Transverse colon (tissue), 4 donors: Measurements from ENCODE around the gene EHMT2. TPM values are rescaled to one million over a fixed set of nuclear protein-coding genes. Genes with fewer than 3 reads are reported as not detected.

Source experiments
- DNase-seq: peaks from one replicate; pipeline ENCODE4 v3.0.0-alpha.2; 2019
- H3K27ac ChIP-seq, 4 donors: fragments of 200-600 bp; sonication (generic); 2 replicates each; pipeline ENCODE4 v1.5.1; 2016 to 2018; ENCODE audit warnings: inconsistent platforms in 4 of 4
- H3K27me3 ChIP-seq: fragments of 200-600 bp; sonication (generic); 2 replicates; pipeline ENCODE4 v1.5.1; 2017; ENCODE audit warnings: inconsistent platforms
- H3K36me3 ChIP-seq, 4 donors: fragments of 200-600 bp; sonication (generic); 2 replicates each; pipeline ENCODE4 v1.5.1; 2017 to 2019; ENCODE audit warnings: inconsistent platforms in 4 of 4
- H3K4me1 ChIP-seq, 4 donors: fragments of 200-600 bp; sonication (generic); 2 replicates each; pipeline ENCODE4 v1.5.1; 2017 to 2020; ENCODE audit warnings: inconsistent platforms in 4 of 4
- H3K4me3 ChIP-seq, 4 donors: fragments of 200-600 bp; sonication (generic); 1 replicate in 1 of 4; 2 replicates in 3 of 4; pipeline versions ENCODE4 v1.5.1 to v1.6.1; 2017 to 2019; ENCODE audit warnings: inconsistent platforms in 4 of 4
- H3K9me3 ChIP-seq, 2 donors: fragments of 200-600 bp; sonication (generic); 2 replicates each; pipeline ENCODE4 v1.5.1; 2017 to 2019; ENCODE audit warnings: inconsistent platforms in 2 of 2
- CTCF ChIP-seq, 5 experiments: fragments of 200-600 bp in 3 of 5; fragments of 450-650 bp in 2 of 5; sonication (generic) in 3 of 5; IDR thresholded peaks; 1 replicate in 2 of 5; 2 replicates in 3 of 5; pipeline ENCODE4 v1.5.1; 2016 to 2017; ENCODE audit warnings: antibody characterized with exemption in 5 of 5, inconsistent platforms in 3 of 5, mild to moderate bottlenecking in 2 of 5, moderate library complexity in 1 of 5
- EP300 ChIP-seq: sonication (generic); formaldehyde crosslinking; IDR thresholded peaks from one replicate; pipeline ENCODE4 v1.6.1; 2017; ENCODE audit warnings: antibody characterized with exemption, low read depth
- POLR2A ChIP-seq: fragments of 450-650 bp; IDR thresholded peaks from one replicate; pipeline ENCODE4 v1.6.1; 2016; ENCODE audit warnings: antibody characterized with exemption, mild to moderate bottlenecking, moderate library complexity
- POLR2AphosphoS5 ChIP-seq, 3 donors: sonication (generic); formaldehyde crosslinking; IDR thresholded peaks; one replicate each; pipeline ENCODE4 v1.6.1; 2016; ENCODE audit warnings: antibody characterized with exemption in 3 of 3
- whole genome bisulfite sequencing, 2 donors: methylation state at CpG; one replicate each; pipeline ENCODE4 v1.1.5; 2018; ENCODE audit warnings: low coverage in 1 of 2; 5-methylcytosine and 5-hydroxymethylcytosine counted together
- in situ Hi-C, 4 donors: fragments of 200-750 bp; cut with MboI; loops; one replicate each; pipeline versions ENCODE4 v1.15.0 to v1.15.1; 2017; ENCODE audit warnings: low sequenced_read_pairs in 3 of 4, low pct_ligation_motif_present in 1 of 4, low pct_unique_long_range_greater_than_20kb in 1 of 4
- intact Hi-C: fragments of 100-400 bp; cut with DNase I; formaldehyde crosslinking; loops from one replicate; pipeline ENCODE4 v1.15.1; 2023; ENCODE audit warnings: low total_unique reads
- total RNA-seq, 4 donors: library from RNA; depleted of rRNA; stranded (reverse); fragments of >200 nt; gene quantifications; one replicate each; pipeline ENCODE4 v1.1.0, GENCODE V29; 2016

The EHMT2 gene
- 10 to 100 TPM; 25.9 to 33.3 (median 27.9) TPM for total RNA-seq

GRCh38 chr6:31897612-31898382, at the start of gene EHMT2:
Gene EHMT2 (minus strand): TSS chr6:31897698. CDS start chr6:31897677, 21 bp downstream.
- TF ChIP-seq POLR2AphosphoS5 (IDR thresholded peaks at IDR 0.05) (peak; percentile 81 to 85 (median 82)), CTCF (IDR thresholded peaks at IDR 0.05) (no peak), EP300 (no peak), POLR2A (peak; percentile 51)
- Histone ChIP-seq H3K27me3 (no peaks in the 10 kb centered on the region), H3K27ac (peak within 1 kb of the TSS; percentile 90 to 94 (median 92)), H3K4me1 (peaks cover 14 to 42% (median 29%) of the 10 kb centered on the region in 4 donors), H3K9me3 (no peaks in the 10 kb centered on the region), H3K36me3 (no peaks in the 10 kb centered on the region), H3K4me3 (peak within 1 kb of the TSS; percentile 93 to 99 (median 98))
- peak; percentile 89 for DNase-seq
- in situ Hi-C loops (no loop called here), intact Hi-C loops (no loop called here)
- WGBS, 2 donors, result 1% methylated on average over 25 of the region's 49 CpGs; no CpG with 5 or more reads in 1 of the 2 donors

- no peaks in the 10 kb centered on the region for H3K27me3 ChIP-seq
- H3K27ac ChIP-seq, result no peak overlapping the region
- in situ Hi-C loops (no loop called here), intact Hi-C loops (no loop called here)
- no peak for DNase-seq
- no peak overlapping the region for H3K4me3 ChIP-seq
- peaks cover 8 to 23% (median 18%) of the 10 kb centered on the region in 4 donors for H3K4me1 ChIP-seq
- WGBS, 2 donors, result 88 to 100% methylated on average over 2 to 24 of the region's 24 CpGs
- no peaks in the 10 kb centered on the region for H3K36me3 ChIP-seq
- TF ChIP-seq EP300 (no peak), CTCF (IDR thresholded peaks at IDR 0.05) (no peak), POLR2A (no peak), POLR2AphosphoS5 (IDR thresholded peaks at IDR 0.05) (no peak)
- H3K9me3 ChIP-seq, result no peaks in the 10 kb centered on the region
Observed at GRCh38 chr6:31947070-31947675, 49.7 kb upstream of the EHMT2 start.

GRCh38 chr6:31946370-31946885, 48.9 kb upstream of the EHMT2 start:
- Histone ChIP-seq H3K9me3 (no peaks in the 10 kb centered on the region), H3K27me3 (no peaks in the 10 kb centered on the region), H3K4me3 (peak overlapping the region in 2 of 4 donors; percentile 20 to 25), H3K4me1 (peaks cover 8 to 23% (median 18%) of the 10 kb centered on the region in 4 donors), H3K36me3 (no peaks in the 10 kb centered on the region), H3K27ac (peak overlapping the region; percentile 80 to 85 (median 84))
- no peak for DNase-seq
- intact Hi-C loops (no loop called here), in situ Hi-C loops (no loop called here)
- no peak for TF ChIP-seq POLR2A
- TF ChIP-seq EP300, result no peak
- no peak for TF ChIP-seq CTCF (IDR thresholded peaks at IDR 0.05)
- TF ChIP-seq POLR2AphosphoS5 (IDR thresholded peaks at IDR 0.05), result no peak
- 76 to 89% methylated on average over 4 to 11 of the region's 11 CpGs for whole genome bisulfite sequencing, 2 donors
